ENCODE data around the gene SYPL2.

Gene SYPL2

DNA sequence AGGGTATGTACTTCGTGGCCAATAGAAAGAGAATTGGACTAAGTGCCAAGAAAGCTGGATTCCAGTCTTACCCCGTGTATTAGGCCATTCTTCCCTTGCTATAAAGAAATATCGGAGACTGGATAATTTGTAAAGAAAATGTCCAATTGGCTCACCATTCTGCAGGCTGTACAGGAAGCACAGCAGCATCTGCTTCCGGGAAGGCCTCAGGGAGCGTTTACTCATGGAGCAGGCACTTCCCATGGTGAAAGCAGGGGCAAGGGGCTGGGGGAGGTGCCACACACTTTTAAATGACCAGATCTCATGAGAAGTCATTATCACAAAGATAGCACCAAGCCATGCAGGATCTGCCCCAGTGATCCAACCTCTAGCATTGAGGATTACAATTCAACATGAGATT lies 51.0 kb downstream of the SYPL2 start:
- no peak for DNase-seq
- no peaks in the 10 kb centered on the region for H3K27me3 ChIP-seq
- TF ChIP-seq, protein P1, sequence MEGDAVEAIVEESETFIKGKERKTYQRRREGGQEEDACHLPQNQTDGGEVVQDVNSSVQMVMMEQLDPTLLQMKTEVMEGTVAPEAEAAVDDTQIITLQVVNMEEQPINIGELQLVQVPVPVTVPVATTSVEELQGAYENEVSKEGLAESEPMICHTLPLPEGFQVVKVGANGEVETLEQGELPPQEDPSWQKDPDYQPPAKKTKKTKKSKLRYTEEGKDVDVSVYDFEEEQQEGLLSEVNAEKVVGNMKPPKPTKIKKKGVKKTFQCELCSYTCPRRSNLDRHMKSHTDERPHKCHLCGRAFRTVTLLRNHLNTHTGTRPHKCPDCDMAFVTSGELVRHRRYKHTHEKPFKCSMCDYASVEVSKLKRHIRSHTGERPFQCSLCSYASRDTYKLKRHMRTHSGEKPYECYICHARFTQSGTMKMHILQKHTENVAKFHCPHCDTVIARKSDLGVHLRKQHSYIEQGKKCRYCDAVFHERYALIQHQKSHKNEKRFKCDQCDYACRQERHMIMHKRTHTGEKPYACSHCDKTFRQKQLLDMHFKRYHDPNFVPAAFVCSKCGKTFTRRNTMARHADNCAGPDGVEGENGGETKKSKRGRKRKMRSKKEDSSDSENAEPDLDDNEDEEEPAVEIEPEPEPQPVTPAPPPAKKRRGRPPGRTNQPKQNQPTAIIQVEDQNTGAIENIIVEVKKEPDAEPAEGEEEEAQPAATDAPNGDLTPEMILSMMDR (IDR thresholded peaks at IDR 0.05; ENCODE audit: low read depth, low read length) = no peak
- no peaks in the 10 kb centered on the region for H3K36me3 ChIP-seq
- H3K9me3 ChIP-seq = no peaks in the 10 kb centered on the region
- H3K4me1 ChIP-seq = peaks cover 4% of the 10 kb centered on the region
- no peak overlapping the region for H3K4me3 ChIP-seq (ENCODE audit: low read depth, low read length)

GRCh38 chr1:109521002-109521951 lies 54.9 kb downstream of the SYPL2 start:
- TF ChIP-seq, protein P1 (IDR thresholded peaks at IDR 0.05; ENCODE audit: low read depth, low read length) = no peak
- Histone ChIP-seq H3K4me3 (ENCODE audit: low read depth, low read length) (no peak overlapping the region), H3K9me3 (no peaks in the 10 kb centered on the region), H3K4me1 (peaks cover 4% of the 10 kb centered on the region), H3K27me3 (no peaks in the 10 kb centered on the region), H3K36me3 (no peaks in the 10 kb centered on the region)
- no peak for DNase-seq

DNA sequence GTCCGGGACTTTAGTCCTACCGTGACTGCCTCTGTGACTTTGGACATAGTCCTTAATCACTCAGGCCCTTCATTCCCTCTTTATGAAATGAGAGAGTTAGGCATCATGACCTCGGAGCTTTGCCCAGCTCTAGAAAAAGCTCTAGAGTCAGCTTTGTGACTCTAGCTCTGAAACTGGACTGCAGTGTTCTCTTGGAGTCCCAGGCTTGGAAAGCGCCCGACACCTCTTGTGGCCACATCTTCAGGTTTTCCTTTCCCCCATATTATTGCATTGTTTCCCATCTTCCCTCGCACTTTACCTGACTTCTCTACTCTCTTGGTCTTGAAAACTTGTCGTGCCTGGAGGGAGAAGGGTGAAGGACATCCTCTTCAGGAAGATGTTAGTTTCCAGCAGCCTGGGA lies 55.7 kb downstream of the SYPL2 start:
- no peaks in the 10 kb centered on the region for H3K27me3 ChIP-seq
- no peaks in the 10 kb centered on the region for H3K9me3 ChIP-seq
- no peak for DNase-seq
- no peak overlapping the region for H3K4me3 ChIP-seq (ENCODE audit: low read depth, low read length)
- H3K4me1 ChIP-seq = peaks cover 4% of the 10 kb centered on the region
- TF ChIP-seq, protein P1 (IDR thresholded peaks at IDR 0.05; ENCODE audit: low read depth, low read length) = no peak
- H3K36me3 ChIP-seq = no peaks in the 10 kb centered on the region

DNA sequence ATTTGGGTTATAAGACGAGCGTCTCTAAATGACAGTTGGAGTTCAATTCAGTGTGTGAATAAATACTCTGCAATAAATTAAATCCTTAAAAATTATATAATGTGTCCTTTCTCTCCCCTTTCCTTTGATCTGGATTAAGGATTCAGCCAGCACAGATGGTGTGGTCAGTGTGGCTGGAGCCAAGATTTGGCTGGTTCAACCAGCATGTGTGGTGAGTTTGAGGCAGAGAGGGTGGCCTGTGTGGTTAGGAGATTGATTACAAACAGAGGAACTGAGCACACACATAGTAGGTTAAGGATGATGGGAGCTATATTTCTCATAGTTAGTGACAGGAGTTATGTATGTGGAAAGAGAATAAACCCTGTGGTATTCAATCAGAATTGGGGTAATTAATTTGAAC lies 57.4 kb downstream of the SYPL2 start:
- TF ChIP-seq, protein P1 (IDR thresholded peaks at IDR 0.05; ENCODE audit: low read depth, low read length) = no peak
- H3K4me3 ChIP-seq (ENCODE audit: low read depth, low read length) = no peak overlapping the region
- H3K27me3 ChIP-seq = no peaks in the 10 kb centered on the region
- H3K4me1 ChIP-seq = peaks cover 4% of the 10 kb centered on the region
- H3K36me3 ChIP-seq = no peaks in the 10 kb centered on the region
- no peak for DNase-seq
- H3K9me3 ChIP-seq = no peaks in the 10 kb centered on the region

- TF ChIP-seq, protein P1 (IDR thresholded peaks at IDR 0.05; ENCODE audit: low read depth, low read length) = no peak
- H3K27me3 ChIP-seq = no peaks in the 10 kb centered on the region
- no peak overlapping the region for H3K4me3 ChIP-seq (ENCODE audit: low read depth, low read length)
- no peak for DNase-seq
- H3K36me3 ChIP-seq = no peaks in the 10 kb centered on the region
- H3K9me3 ChIP-seq = no peaks in the 10 kb centered on the region
- H3K4me1 ChIP-seq = peaks cover 16% of the 10 kb centered on the region
These were observed 60.9 kb downstream of the SYPL2 start for GRCh38 chr1:109527098-109527811.
